Spleen (tissue), 11 donors: ENCODE results near the gene MB. TPM values are rescaled to one million over a fixed set of nuclear protein-coding genes. Genes with fewer than 3 reads are reported as not detected.

Experiments used
- DNase-seq: peaks from one replicate; pipeline ENCODE4 v3.0.0-alpha.2; 2020
- H3K27ac ChIP-seq, 8 donors: fragments of 200-600 bp; sonication (generic) in 7 of 8; 1 replicate in 4 of 8; 2 replicates in 4 of 8; pipeline versions ENCODE4 v1.5.0 to v1.8.0; 2016 to 2021; ENCODE audit warnings: inconsistent platforms in 4 of 8, mild to moderate bottlenecking in 4 of 8, moderate library complexity in 1 of 8
- H3K27me3 ChIP-seq, 7 donors: fragments of 200-600 bp; sonication (generic) in 6 of 7; replicated peaks in 1 of 7; 1 replicate in 4 of 7; 2 replicates in 3 of 7; pipeline versions ENCODE4 v1.5.0 to v1.8.0; 2016 to 2021; ENCODE audit warnings: inconsistent platforms in 3 of 7, mild to moderate bottlenecking in 1 of 7
- H3K36me3 ChIP-seq, 6 donors: fragments of 200-600 bp; sonication (generic) in 5 of 6; 1 replicate in 4 of 6; 2 replicates in 2 of 6; pipeline versions ENCODE4 v1.5.0 to v1.8.0; 2016 to 2021; ENCODE audit warnings: inconsistent platforms in 2 of 6
- H3K4me1 ChIP-seq, 6 donors: fragments of 200-600 bp; sonication (generic) in 5 of 6; 1 replicate in 3 of 6; 2 replicates in 3 of 6; pipeline versions ENCODE4 v1.5.0 to v1.8.0; 2016 to 2021; ENCODE audit warnings: inconsistent platforms in 3 of 6
- H3K4me3 ChIP-seq, 8 donors: fragments of 200-600 bp; sonication (generic) in 7 of 8; 1 replicate in 4 of 8; 2 replicates in 4 of 8; pipeline versions ENCODE4 v1.5.0 to v1.8.0; 2016 to 2021; ENCODE audit warnings: inconsistent platforms in 4 of 8, mild to moderate bottlenecking in 4 of 8, moderate library complexity in 2 of 8
- H3K9me3 ChIP-seq, 8 donors: fragments of 200-600 bp; sonication (generic) in 7 of 8; 1 replicate in 4 of 8; 2 replicates in 4 of 8; pipeline versions ENCODE4 v1.5.0 to v1.8.0; 2016 to 2021; ENCODE audit warnings: inconsistent platforms in 4 of 8
- POLR2A ChIP-seq, 3 donors: fragments of 450-650 bp; IDR thresholded peaks; one replicate each; pipeline ENCODE4 v1.5.1; 2017; ENCODE audit warnings: antibody characterized with exemption in 3 of 3, mild to moderate bottlenecking in 1 of 3
- POLR2AphosphoS5 ChIP-seq, 3 donors: sonication (generic); formaldehyde crosslinking; IDR thresholded peaks; one replicate each; pipeline ENCODE4 v1.5.1; 2017; ENCODE audit warnings: antibody characterized with exemption in 3 of 3
- WGBS, 5 donors: extraction: QIAGEN DNeasy Blood & Tissue Kit in 3 of 5; methylation state at CpG; one replicate each; pipeline versions ENCODE4 v1.1.5 to v1.1.7; 2013 to 2018; 5-methylcytosine and 5-hydroxymethylcytosine counted together
- intact Hi-C: fragments of 100-400 bp; cut with DNase I; formaldehyde crosslinking; loops from one replicate; pipeline ENCODE4 v1.15.0; 2023; ENCODE audit warnings: low total_unique reads
- polyA plus RNA-seq, 3 donors: library from polyadenylated mRNA; stranded (reverse); fragments of 200-250 nt; gene quantifications; one replicate each; pipeline ENCODE4 v1.2.1, GENCODE V29; 2013
- total RNA-seq, 7 donors: library from RNA; depleted of rRNA in 3 of 7; stranded (reverse); fragments of >200 nt in 3 of 7; fragmentation: NEBNext Ultra II Directional in 4 of 7; extraction: Animal tissue kit (Norgen Biotek cat#: 25700) in 4 of 7; gene quantifications; one replicate each; pipeline versions ENCODE4 v1.1.0 to v1.2.1, GENCODE V29; 2016 to 2021
- TF ChIP-seq, protein P1 (sequence below), 11 experiments: fragments of 200-600 bp in 7 of 11; fragments of 450-650 bp in 4 of 11; sonication (generic) in 4 of 11; IDR thresholded peaks in 8 of 11; conservative IDR thresholded peaks in 3 of 11; 1 replicate in 7 of 11; 2 replicates in 4 of 11; pipeline versions ENCODE4 v1.4.0 to v1.8.0; 2016 to 2021; ENCODE audit warnings: antibody characterized with exemption in 11 of 11, inconsistent platforms in 4 of 11, mild to moderate bottlenecking in 1 of 11
- donor health status: healthy with polysubstance abuse.
- donor health status: DM: no; HTN: no; CAD: no; lungs with moderate emphysema.
- donor health status: DM: no; HTN: no; CAD: no.
- donor health status: Bipolar disorder and iron deficiency.
- donor health status: healthy.
- donor health status: DM: no; HTN: no; CAD: no.
- donor health status: DM: yes; HTN: yes; CAD: no.

Gene MB
- total and polyA plus RNA-seq, 10 donors = 0.64 to 5.0 (median 1.1) TPM; not detected in 6

DNA sequence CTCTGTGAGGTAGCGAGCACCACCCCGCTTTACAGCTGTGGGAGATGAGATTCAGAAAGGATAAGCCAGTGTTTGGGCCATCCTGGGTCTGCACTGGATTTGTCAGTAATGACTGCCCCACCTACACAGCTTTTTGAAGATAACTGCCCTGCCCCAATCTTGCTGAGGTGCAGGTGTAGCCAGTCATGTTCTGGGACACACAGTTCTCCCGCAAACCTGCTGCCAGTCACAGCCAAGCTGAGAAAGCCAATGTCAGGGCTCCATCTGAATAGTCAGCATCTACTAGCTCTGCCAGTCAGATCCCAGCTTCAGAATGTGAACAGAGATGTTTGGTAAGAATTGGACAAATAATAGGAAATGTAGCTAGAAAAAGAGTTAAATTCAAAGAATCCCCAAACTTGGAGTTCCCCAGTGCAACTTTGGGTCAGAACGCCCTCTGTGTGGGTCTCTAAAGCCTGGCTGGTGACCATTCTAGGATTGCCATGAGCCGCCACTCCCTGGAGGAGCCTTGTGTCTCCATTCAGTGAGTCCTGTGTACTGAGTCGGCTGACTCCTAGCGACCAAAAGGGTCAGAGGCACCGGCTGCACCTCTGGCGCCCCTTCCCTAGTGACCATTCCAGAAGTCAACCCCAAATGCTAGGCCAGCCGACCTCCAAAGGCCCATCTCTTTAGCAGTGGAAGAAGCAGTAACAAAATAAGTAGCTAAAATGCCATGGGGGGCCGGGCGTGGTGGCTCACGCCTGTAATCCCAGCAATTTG lies 2.4 kb upstream of the MB start:
- Histone ChIP-seq H3K4me1 (peaks cover 0 to 14% (median 4%) of the 10 kb centered on the region in 6 donors), H3K4me3 (no peak overlapping the region), H3K27ac (no peak overlapping the region), H3K36me3 (no peaks in the 10 kb centered on the region), H3K27me3 (peaks cover 0 to 13% (median 0%) of the 10 kb centered on the region in 7 donors), H3K9me3 (no peaks in the 10 kb centered on the region)
- DNase-seq = no peak
- no peak for TF ChIP-seq POLR2AphosphoS5 (IDR thresholded peaks at IDR 0.05)
- TF ChIP-seq, protein P1, sequence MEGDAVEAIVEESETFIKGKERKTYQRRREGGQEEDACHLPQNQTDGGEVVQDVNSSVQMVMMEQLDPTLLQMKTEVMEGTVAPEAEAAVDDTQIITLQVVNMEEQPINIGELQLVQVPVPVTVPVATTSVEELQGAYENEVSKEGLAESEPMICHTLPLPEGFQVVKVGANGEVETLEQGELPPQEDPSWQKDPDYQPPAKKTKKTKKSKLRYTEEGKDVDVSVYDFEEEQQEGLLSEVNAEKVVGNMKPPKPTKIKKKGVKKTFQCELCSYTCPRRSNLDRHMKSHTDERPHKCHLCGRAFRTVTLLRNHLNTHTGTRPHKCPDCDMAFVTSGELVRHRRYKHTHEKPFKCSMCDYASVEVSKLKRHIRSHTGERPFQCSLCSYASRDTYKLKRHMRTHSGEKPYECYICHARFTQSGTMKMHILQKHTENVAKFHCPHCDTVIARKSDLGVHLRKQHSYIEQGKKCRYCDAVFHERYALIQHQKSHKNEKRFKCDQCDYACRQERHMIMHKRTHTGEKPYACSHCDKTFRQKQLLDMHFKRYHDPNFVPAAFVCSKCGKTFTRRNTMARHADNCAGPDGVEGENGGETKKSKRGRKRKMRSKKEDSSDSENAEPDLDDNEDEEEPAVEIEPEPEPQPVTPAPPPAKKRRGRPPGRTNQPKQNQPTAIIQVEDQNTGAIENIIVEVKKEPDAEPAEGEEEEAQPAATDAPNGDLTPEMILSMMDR (IDR thresholded peaks at IDR 0.05 in 8 of 11, conservative IDR thresholded peaks at IDR 0.05 in 3 of 11) = no peak
- no peak for TF ChIP-seq POLR2A (IDR thresholded peaks at IDR 0.05)
- intact Hi-C loops = loop anchor here (10.0 kb wide), 3 partner anchors 225 to 505 kb away; no protein-coding TSS in a partner anchor
- WGBS, 5 donors = 82 to 95% (median 92%) methylated on average over 13 of the region's 13 CpGs

- TF ChIP-seq POLR2A (IDR thresholded peaks at IDR 0.05) = no peak
- no peak for TF ChIP-seq POLR2AphosphoS5 (IDR thresholded peaks at IDR 0.05)
- TF ChIP-seq, protein P1 (IDR thresholded peaks at IDR 0.05 in 8 of 11, conservative IDR thresholded peaks at IDR 0.05 in 3 of 11) = no peak
- Histone ChIP-seq H3K9me3 (no peaks in the 10 kb centered on the region), H3K27ac (no peak overlapping the region), H3K27me3 (peaks cover 0 to 4% (median 0%) of the 10 kb centered on the region in 7 donors), H3K4me3 (no peak overlapping the region), H3K4me1 (peaks cover 0 to 13% (median 4%) of the 10 kb centered on the region in 6 donors), H3K36me3 (no peaks in the 10 kb centered on the region)
- 90 to 97% (median 92%) methylated on average over 1 of the region's 1 CpG for WGBS, 5 donors
- intact Hi-C loops = no loop called here
- DNase-seq = no peak
Observed at GRCh38 chr22:35618427-35619223, 1.5 kb upstream of the MB start.

- TF ChIP-seq, protein P1 (IDR thresholded peaks at IDR 0.05 in 8 of 11, conservative IDR thresholded peaks at IDR 0.05 in 3 of 11) = no peak
- TF ChIP-seq POLR2A (IDR thresholded peaks at IDR 0.05) = no peak
- H3K4me1 ChIP-seq = peaks cover 0 to 12% (median 6%) of the 10 kb centered on the region in 6 donors
- no peak overlapping the region for H3K27ac ChIP-seq
- DNase-seq = no peak
- H3K4me3 ChIP-seq = no peak overlapping the region
- WGBS, 5 donors = 22 to 36% (median 22%) methylated on average over 7 of the region's 7 CpGs
- H3K9me3 ChIP-seq = no peaks in the 10 kb centered on the region
- intact Hi-C loops = no loop called here
- H3K36me3 ChIP-seq = no peaks in the 10 kb centered on the region
- peaks cover 0 to 10% (median 0%) of the 10 kb centered on the region in 7 donors for H3K27me3 ChIP-seq
Observed at GRCh38 chr22:35616043-35616442, 1.1 kb downstream of the MB start.

DNA sequence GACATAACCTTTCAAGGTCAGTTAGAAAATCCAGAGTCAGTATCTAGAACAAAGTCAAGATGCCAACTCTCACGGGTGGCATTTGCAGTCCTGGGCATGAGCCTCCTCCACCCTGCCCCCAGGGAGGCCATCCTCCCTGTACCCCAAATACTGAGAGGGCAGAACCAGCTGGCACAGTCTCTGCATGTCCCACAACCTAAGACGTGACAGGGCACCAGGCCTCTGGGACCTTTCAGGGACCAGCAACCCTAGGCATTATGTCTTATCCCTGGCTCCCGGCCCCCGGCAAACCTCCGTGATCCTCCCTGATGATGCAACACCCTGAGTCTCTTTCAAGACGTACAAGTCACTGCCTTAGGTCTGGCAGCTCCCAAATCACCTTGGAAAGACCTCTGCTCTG lies 2.0 kb downstream of the MB start:
- DNase-seq = no peak
- Histone ChIP-seq H3K27ac (no peak overlapping the region), H3K9me3 (no peaks in the 10 kb centered on the region), H3K4me3 (no peak overlapping the region), H3K36me3 (no peaks in the 10 kb centered on the region), H3K4me1 (peaks cover 0 to 12% (median 6%) of the 10 kb centered on the region in 6 donors), H3K27me3 (peaks cover 0 to 10% (median 0%) of the 10 kb centered on the region in 7 donors)
- WGBS, 5 donors = 59 to 83% (median 73%) methylated on average over 2 to 6 of the region's 6 CpGs
- intact Hi-C loops = no loop called here
- TF ChIP-seq POLR2A (IDR thresholded peaks at IDR 0.05) (no peak), POLR2AphosphoS5 (IDR thresholded peaks at IDR 0.05) (no peak)
- TF ChIP-seq, protein P1 (IDR thresholded peaks at IDR 0.05 in 8 of 11, conservative IDR thresholded peaks at IDR 0.05 in 3 of 11) = no peak
